OCI-LY3 (cell line): ENCODE results near the gene DCAF12L1.

Experiments
- H2AFZ ChIP-seq: fragments of 200-600, 300-600 bp; shearing (Covaris generic); 2 replicates; pipeline ENCODE4 v1.6.0; 2014; ENCODE audit warnings: antibody characterized with exemption, low read depth, low read length
- H3K27ac ChIP-seq: fragments of 200-600, 300-600 bp; sonication (generic); 2 replicates; pipeline ENCODE4 v1.5.1; 2014; ENCODE audit warnings: mild to moderate bottlenecking, low read length, moderate library complexity, mixed read lengths
- H3K27me3 ChIP-seq: fragments of 200-600, 300-600 bp; sonication (generic); 2 replicates; pipeline ENCODE4 v1.6.1; 2014; ENCODE audit warnings: low read depth, low read length, mixed read lengths
- H3K36me3 ChIP-seq: fragments of 200-600, 300-600 bp; sonication (generic); replicated peaks from 2 replicates; pipeline ENCODE3; 2014; ENCODE audit warnings: low read depth, low read length, mixed read lengths
- H3K4me1 ChIP-seq: fragments of 300-600, 200-600 bp; sonication (generic); 2 replicates; pipeline ENCODE4 v1.6.1; 2014; ENCODE audit warnings: low read length, mixed read lengths
- H3K4me2 ChIP-seq: fragments of 200-600, 300-600 bp; sonication (generic); 2 replicates; pipeline ENCODE4 v1.6.1; 2014; ENCODE audit warnings: low read length, mixed read lengths
- H3K4me3 ChIP-seq: fragments of 300-600, 200-600 bp; sonication (generic); 2 replicates; pipeline ENCODE4 v1.5.1; 2014; ENCODE audit warnings: antibody characterized with exemption, mild to moderate bottlenecking, low read length, moderate library complexity
- H3K79me2 ChIP-seq: fragments of 300-600, 200-600 bp; shearing (Covaris generic); 2 replicates; pipeline ENCODE4 v1.6.1; 2014; ENCODE audit warnings: mild to moderate bottlenecking, low read length, mixed read lengths
- H3K9ac ChIP-seq: fragments of 300-600, 200-600 bp; shearing (Covaris generic); 2 replicates; pipeline ENCODE4 v1.6.0; 2014; ENCODE audit warnings: mild to moderate bottlenecking, low read length, moderate library complexity
- H3K9me3 ChIP-seq: fragments of 200-600, 300-600 bp; shearing (Covaris generic); 2 replicates; pipeline ENCODE4 v1.6.1; 2014; ENCODE audit warnings: low read length, mixed read lengths; ENCODE audit not compliant: insufficient read depth
- H4K20me1 ChIP-seq: fragments of 200-600, 300-600 bp; sonication (generic); 2 replicates; pipeline ENCODE4 v1.6.1; 2016; ENCODE audit warnings: low read length, mixed read lengths; ENCODE audit not compliant: insufficient read depth
- EZH2phosphoT487 ChIP-seq: fragments of 200-600 bp; shearing (Covaris generic); IDR thresholded peaks from 2 replicates; pipeline ENCODE4 v1.6.1; 2018; ENCODE audit warnings: antibody characterized with exemption, mixed run types, low read depth
- TF ChIP-seq, protein P1 (sequence below): fragments of 200-600, 300-600 bp; sonication (generic); IDR thresholded peaks from 2 replicates; pipeline ENCODE4 v1.5.1; 2014; ENCODE audit warnings: antibody characterized with exemption, low read length, low read depth

DCAF12L1 gene

GRCh38 chrX:126551725-126552312 lies 795 bp downstream of the DCAF12L1 start:
- H3K9me3 ChIP-seq: no peaks in the 10 kb centered on the region
- H3K79me2 ChIP-seq: no peaks in the 10 kb centered on the region
- no peak overlapping the region for H2AFZ ChIP-seq
- no peak overlapping the region for H3K9ac ChIP-seq
- TF ChIP-seq, protein P1, sequence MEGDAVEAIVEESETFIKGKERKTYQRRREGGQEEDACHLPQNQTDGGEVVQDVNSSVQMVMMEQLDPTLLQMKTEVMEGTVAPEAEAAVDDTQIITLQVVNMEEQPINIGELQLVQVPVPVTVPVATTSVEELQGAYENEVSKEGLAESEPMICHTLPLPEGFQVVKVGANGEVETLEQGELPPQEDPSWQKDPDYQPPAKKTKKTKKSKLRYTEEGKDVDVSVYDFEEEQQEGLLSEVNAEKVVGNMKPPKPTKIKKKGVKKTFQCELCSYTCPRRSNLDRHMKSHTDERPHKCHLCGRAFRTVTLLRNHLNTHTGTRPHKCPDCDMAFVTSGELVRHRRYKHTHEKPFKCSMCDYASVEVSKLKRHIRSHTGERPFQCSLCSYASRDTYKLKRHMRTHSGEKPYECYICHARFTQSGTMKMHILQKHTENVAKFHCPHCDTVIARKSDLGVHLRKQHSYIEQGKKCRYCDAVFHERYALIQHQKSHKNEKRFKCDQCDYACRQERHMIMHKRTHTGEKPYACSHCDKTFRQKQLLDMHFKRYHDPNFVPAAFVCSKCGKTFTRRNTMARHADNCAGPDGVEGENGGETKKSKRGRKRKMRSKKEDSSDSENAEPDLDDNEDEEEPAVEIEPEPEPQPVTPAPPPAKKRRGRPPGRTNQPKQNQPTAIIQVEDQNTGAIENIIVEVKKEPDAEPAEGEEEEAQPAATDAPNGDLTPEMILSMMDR: no peak
- no peak for TF ChIP-seq EZH2phosphoT487
- H3K27ac ChIP-seq: no peak overlapping the region
- H3K27me3 ChIP-seq: no peaks in the 10 kb centered on the region
- H4K20me1 ChIP-seq: no peaks in the 10 kb centered on the region
- H3K4me1 ChIP-seq: no peaks in the 10 kb centered on the region
- no peaks in the 10 kb centered on the region for H3K36me3 ChIP-seq
- no peak overlapping the region for H3K4me3 ChIP-seq
- no peak overlapping the region for H3K4me2 ChIP-seq

- no peak overlapping the region for H3K4me3 ChIP-seq
- H3K27me3 ChIP-seq: no peaks in the 10 kb centered on the region
Measured at GRCh38 chrX:126551306-126551705, 1.3 kb downstream of the DCAF12L1 start.

DNA sequence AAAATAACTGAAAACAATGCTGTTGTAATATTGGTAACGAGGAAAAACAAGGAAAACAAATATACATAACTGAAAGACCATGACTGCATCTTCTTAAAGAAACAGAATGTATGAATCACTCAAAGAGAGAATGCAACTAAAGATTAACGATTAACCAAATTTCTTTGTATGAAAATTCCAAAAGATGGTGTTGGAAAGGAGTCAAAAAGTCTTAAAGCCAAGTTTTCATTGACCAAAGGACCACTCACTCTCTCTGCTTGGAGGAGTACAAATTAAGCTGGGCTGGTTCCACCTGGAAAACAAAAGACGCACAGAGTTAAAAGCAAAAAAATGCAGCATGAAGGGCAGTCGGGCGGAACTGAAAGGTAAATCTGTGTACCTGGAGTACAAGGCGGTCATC lies 1.8 kb downstream of the DCAF12L1 start:
- Histone ChIP-seq H4K20me1 (no peaks in the 10 kb centered on the region), H3K27me3 (no peaks in the 10 kb centered on the region), H2AFZ (no peak overlapping the region), H3K79me2 (no peaks in the 10 kb centered on the region), H3K36me3 (no peaks in the 10 kb centered on the region), H3K27ac (no peak overlapping the region), H3K9me3 (no peaks in the 10 kb centered on the region), H3K4me3 (no peak overlapping the region), H3K4me2 (no peak overlapping the region), H3K9ac (no peak overlapping the region), H3K4me1 (no peaks in the 10 kb centered on the region)
- no peak for TF ChIP-seq EZH2phosphoT487
- TF ChIP-seq, protein P1: no peak

More at GRCh38 chrX:126551306-126551705, 1.3 kb downstream of the DCAF12L1 start:
- TF ChIP-seq, protein P1: no peak
- no peak for TF ChIP-seq EZH2phosphoT487
- Histone ChIP-seq H4K20me1 (no peaks in the 10 kb centered on the region), H3K4me1 (no peaks in the 10 kb centered on the region), H3K27ac (no peak overlapping the region), H3K9ac (no peak overlapping the region), H2AFZ (no peak overlapping the region), H3K36me3 (no peaks in the 10 kb centered on the region), H3K79me2 (no peaks in the 10 kb centered on the region), H3K4me2 (no peak overlapping the region), H3K9me3 (no peaks in the 10 kb centered on the region)

GRCh38 chrX:126509923-126510322 lies 42.7 kb downstream of the DCAF12L1 start:
- H3K4me2 ChIP-seq: no peak overlapping the region
- TF ChIP-seq EZH2phosphoT487: no peak
- TF ChIP-seq, protein P1: no peak
- no peaks in the 10 kb centered on the region for H3K9me3 ChIP-seq
- H3K4me1 ChIP-seq: no peaks in the 10 kb centered on the region
- H2AFZ ChIP-seq: no peak overlapping the region
- H3K36me3 ChIP-seq: no peaks in the 10 kb centered on the region
- no peak overlapping the region for H3K9ac ChIP-seq
- no peaks in the 10 kb centered on the region for H3K27me3 ChIP-seq
- H3K4me3 ChIP-seq: no peak overlapping the region
- no peaks in the 10 kb centered on the region for H3K79me2 ChIP-seq
- no peaks in the 10 kb centered on the region for H4K20me1 ChIP-seq
- no peak overlapping the region for H3K27ac ChIP-seq
